ENCODE data around the gene YARS1. TPM values are rescaled to one million over a fixed set of nuclear protein-coding genes. Genes with fewer than 3 reads are reported as not detected.

Gene YARS1
- total and polyA plus RNA-seq, 2 donors: 41.7 to 64.2 TPM

DNA sequence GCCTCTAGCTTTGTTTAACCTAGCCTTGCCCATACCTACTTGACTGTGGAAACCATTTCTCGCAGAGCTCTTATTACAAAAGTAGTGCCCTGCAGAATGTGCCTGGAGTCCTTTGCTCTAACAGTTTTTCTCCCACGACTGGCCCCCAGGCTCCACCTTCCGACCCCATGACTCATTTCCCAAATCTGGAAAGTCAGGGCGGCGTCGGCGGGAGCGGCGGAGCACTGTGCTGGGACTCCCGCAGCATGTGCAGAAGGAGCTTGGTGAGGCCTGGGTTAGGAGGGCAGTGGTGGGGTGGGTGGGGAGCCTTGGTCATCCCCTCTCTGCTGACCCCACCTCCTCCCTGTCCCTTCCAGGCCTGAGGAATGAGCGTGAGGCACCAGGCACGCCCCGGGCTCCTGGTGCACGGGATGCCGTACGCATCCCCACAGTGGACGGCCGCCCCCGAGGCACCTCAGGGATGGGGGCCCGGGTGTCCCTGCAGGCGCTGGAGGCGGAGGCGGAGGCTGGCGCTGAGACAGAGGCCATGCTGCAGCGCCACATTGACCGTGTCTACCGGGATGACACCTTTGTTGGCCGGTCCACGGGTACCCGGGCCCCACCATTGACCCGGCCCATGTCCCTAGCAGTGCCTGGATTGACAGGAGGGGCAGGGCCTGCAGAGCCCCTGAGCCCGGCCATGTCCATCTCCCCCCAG lies 47.5 kb downstream of the YARS1 start:
- H3K4me1 ChIP-seq (ENCODE audit: control insufficient read depth in 2 of 2, insufficient read depth in 2 of 2, low read length in 2 of 2): peaks cover 0 to 23% of the 10 kb centered on the region in 2 donors
- no peaks in the 10 kb centered on the region for H3K9me3 ChIP-seq (ENCODE audit: control insufficient read depth in 2 of 2, insufficient read depth in 1 of 2, low read length in 1 of 2)
- no peak overlapping the region for H3K27ac ChIP-seq (ENCODE audit: low read depth in 1 of 2, low read length in 1 of 2)
- WGBS: 97% methylated on average over 32 of the region's 32 CpGs
- H3K36me3 ChIP-seq (ENCODE audit: control insufficient read depth in 2 of 2, insufficient read depth in 2 of 2, low read length in 1 of 2): peaks cover 9 to 17% of the 10 kb centered on the region in 2 donors
- no peak for DNase-seq (ENCODE audit: low read depth in 6 of 9, low spot score in 9 of 9)
- no peaks in the 10 kb centered on the region for H3K27me3 ChIP-seq (ENCODE audit: control insufficient read depth in 2 of 2, insufficient read depth in 1 of 2, low read length in 1 of 2)
- no peak overlapping the region for H3K4me3 ChIP-seq (ENCODE audit: low read length in 2 of 2)

DNA sequence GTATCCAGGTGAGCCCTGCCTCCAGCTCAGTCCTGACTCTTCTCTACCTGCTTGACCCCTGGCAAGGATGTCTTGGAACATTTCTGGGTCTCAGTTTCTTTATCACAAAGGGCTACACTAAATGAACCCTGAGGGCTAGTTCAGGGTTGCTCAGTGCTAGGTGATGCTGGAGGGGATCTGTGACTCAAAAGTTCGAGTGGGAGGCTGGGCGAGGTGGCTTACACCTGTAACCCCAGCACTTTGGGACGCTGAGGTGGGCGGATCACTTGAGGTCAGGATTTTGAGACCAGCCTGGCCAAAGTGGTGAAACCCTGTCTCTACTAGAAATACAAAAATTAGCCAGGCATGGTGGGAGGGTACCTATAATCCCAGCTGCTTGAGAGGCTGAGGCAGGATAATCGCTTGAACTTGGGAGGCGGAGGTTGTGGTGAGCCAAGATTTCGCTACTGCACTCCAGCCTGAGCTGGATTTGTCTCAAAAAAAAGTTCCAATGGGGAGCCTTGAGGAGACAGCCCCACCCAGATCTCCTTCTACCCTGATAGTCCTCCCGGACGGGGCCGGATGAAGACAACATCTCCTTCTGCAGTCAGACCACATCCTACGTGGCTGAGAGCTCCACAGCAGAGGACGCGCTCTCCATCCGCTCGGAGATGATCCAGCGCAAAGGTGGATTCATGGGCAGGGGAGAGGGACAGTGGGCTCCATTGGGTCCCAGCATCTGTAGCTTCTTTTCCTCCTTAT lies 48.9 kb downstream of the YARS1 start:
- peak overlapping the region in 1 of 2 donors; percentile 37 for H3K27ac ChIP-seq (ENCODE audit: low read depth in 1 of 2, low read length in 1 of 2)
- WGBS: 91% methylated on average over 16 of the region's 16 CpGs
- H3K27me3 ChIP-seq (ENCODE audit: control insufficient read depth in 2 of 2, insufficient read depth in 1 of 2, low read length in 1 of 2): no peaks in the 10 kb centered on the region
- peaks cover 0 to 27% of the 10 kb centered on the region in 2 donors for H3K4me1 ChIP-seq (ENCODE audit: control insufficient read depth in 2 of 2, insufficient read depth in 2 of 2, low read length in 2 of 2)
- H3K9me3 ChIP-seq (ENCODE audit: control insufficient read depth in 2 of 2, insufficient read depth in 1 of 2, low read length in 1 of 2): no peaks in the 10 kb centered on the region
- H3K36me3 ChIP-seq (ENCODE audit: control insufficient read depth in 2 of 2, insufficient read depth in 2 of 2, low read length in 1 of 2): peaks cover 0 to 5% of the 10 kb centered on the region in 2 donors
- H3K4me3 ChIP-seq (ENCODE audit: low read length in 2 of 2): no peak overlapping the region
- DNase-seq (ENCODE audit: low read depth in 6 of 9, low spot score in 9 of 9): no peak

DNA sequence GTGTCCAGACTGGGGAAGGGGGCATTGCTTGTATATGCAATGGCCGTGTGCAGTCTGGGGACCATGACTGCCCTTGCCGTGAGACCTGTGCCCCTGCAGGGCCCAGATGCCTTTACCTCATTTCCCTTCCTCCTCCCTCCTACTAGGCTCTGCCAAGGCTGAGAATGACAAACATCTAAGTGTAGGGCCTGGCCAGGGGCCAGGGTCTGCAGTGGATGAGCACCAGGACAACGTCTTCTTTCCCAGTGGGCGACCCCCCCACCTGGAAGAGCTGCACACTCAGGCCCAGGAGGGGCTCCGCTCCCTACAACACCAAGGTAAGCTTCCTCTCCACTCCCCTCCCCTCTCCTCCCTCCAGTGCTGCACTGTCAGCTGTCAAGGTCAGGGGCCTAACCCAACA lies 49.5 kb downstream of the YARS1 start:
- H3K4me1 ChIP-seq (ENCODE audit: control insufficient read depth in 2 of 2, insufficient read depth in 2 of 2, low read length in 2 of 2): peaks cover 0 to 27% of the 10 kb centered on the region in 2 donors
- H3K27ac ChIP-seq (ENCODE audit: low read depth in 1 of 2, low read length in 1 of 2): peak overlapping the region in 1 of 2 donors; percentile 37
- 69% methylated on average over 5 of the region's 5 CpGs for WGBS
- no peak overlapping the region for H3K4me3 ChIP-seq (ENCODE audit: low read length in 2 of 2)
- no peaks in the 10 kb centered on the region for H3K27me3 ChIP-seq (ENCODE audit: control insufficient read depth in 2 of 2, insufficient read depth in 1 of 2, low read length in 1 of 2)
- DNase-seq (ENCODE audit: low read depth in 6 of 9, low spot score in 9 of 9): no peak
- H3K36me3 ChIP-seq (ENCODE audit: control insufficient read depth in 2 of 2, insufficient read depth in 2 of 2, low read length in 1 of 2): no peaks in the 10 kb centered on the region
- H3K9me3 ChIP-seq (ENCODE audit: control insufficient read depth in 2 of 2, insufficient read depth in 1 of 2, low read length in 1 of 2): no peaks in the 10 kb centered on the region

DNA sequence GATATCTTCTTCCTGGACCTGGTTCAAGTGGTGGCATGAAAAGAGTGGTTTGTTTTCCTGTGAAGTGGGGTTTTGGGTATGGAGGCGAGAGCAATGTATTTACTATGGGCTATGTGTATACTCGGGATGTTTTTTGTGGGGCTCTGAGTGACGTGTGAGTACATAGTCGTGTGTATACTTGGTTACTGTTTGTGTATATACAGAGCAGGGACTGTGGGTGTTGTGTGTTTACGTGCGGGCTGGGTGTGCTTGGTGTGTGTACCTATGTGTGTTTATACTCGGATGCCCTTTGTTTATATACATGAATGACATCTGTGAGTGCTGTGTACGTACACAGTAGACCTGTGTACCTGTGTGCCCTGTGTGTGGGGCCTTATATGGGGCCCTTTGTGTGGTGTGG lies 50.0 kb downstream of the YARS1 start:
- WGBS: 96% methylated on average over 8 of the region's 8 CpGs
- H3K9me3 ChIP-seq (ENCODE audit: control insufficient read depth in 2 of 2, insufficient read depth in 1 of 2, low read length in 1 of 2): no peaks in the 10 kb centered on the region
- no peaks in the 10 kb centered on the region for H3K27me3 ChIP-seq (ENCODE audit: control insufficient read depth in 2 of 2, insufficient read depth in 1 of 2, low read length in 1 of 2)
- no peaks in the 10 kb centered on the region for H3K36me3 ChIP-seq (ENCODE audit: control insufficient read depth in 2 of 2, insufficient read depth in 2 of 2, low read length in 1 of 2)
- DNase-seq (ENCODE audit: low read depth in 6 of 9, low spot score in 9 of 9): no peak
- H3K4me3 ChIP-seq (ENCODE audit: low read length in 2 of 2): no peak overlapping the region
- peak overlapping the region in 1 of 2 donors; percentile 48 for H3K27ac ChIP-seq (ENCODE audit: low read depth in 1 of 2, low read length in 1 of 2)
- peaks cover 0 to 27% of the 10 kb centered on the region in 2 donors for H3K4me1 ChIP-seq (ENCODE audit: control insufficient read depth in 2 of 2, insufficient read depth in 2 of 2, low read length in 2 of 2)

DNA sequence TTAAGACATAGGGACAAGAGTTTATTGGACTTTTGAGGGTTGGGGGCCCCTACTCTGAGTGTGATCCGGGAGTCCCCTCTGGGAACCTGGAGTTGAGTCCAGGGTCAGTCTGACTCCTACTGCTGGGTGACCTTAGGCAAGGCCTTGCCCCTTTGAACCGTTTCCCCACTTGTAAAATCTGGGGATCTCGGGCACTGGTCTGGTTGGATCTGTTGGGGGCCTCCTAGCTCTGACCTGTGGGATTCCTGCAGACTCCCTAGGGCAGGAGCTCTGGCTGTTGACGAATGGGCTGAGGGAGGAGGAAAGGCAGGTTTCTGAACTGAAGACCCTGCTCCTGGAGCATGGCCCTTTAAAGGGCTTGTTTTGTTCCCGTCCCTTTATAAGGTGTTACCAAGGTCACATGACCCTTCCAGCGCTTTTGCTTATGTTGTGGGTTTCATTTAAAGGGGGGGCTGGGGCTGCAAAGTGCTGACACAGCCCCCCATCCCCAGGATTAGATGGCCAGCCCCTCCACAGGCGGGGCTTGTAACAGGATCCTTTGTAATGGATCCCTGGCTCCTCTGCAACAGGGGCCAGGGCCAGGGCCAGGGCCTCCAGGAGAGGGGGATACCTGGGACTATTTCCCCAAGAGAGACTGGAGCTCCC lies 50.7 kb downstream of the YARS1 start:
- no peaks in the 10 kb centered on the region for H3K36me3 ChIP-seq (ENCODE audit: control insufficient read depth in 2 of 2, insufficient read depth in 2 of 2, low read length in 1 of 2)
- H3K9me3 ChIP-seq (ENCODE audit: control insufficient read depth in 2 of 2, insufficient read depth in 1 of 2, low read length in 1 of 2): no peaks in the 10 kb centered on the region
- H3K27ac ChIP-seq (ENCODE audit: low read depth in 1 of 2, low read length in 1 of 2): no peak overlapping the region
- peak in 1 of 9 donors; percentile 40 for DNase-seq (ENCODE audit: low read depth in 6 of 9, low spot score in 9 of 9)
- H3K4me3 ChIP-seq (ENCODE audit: low read length in 2 of 2): no peak overlapping the region
- H3K4me1 ChIP-seq (ENCODE audit: control insufficient read depth in 2 of 2, insufficient read depth in 2 of 2, low read length in 2 of 2): peaks cover 0 to 31% of the 10 kb centered on the region in 2 donors
- 67% methylated on average over 7 of the region's 7 CpGs for WGBS
- H3K27me3 ChIP-seq (ENCODE audit: control insufficient read depth in 2 of 2, insufficient read depth in 1 of 2, low read length in 1 of 2): no peaks in the 10 kb centered on the region

DNA sequence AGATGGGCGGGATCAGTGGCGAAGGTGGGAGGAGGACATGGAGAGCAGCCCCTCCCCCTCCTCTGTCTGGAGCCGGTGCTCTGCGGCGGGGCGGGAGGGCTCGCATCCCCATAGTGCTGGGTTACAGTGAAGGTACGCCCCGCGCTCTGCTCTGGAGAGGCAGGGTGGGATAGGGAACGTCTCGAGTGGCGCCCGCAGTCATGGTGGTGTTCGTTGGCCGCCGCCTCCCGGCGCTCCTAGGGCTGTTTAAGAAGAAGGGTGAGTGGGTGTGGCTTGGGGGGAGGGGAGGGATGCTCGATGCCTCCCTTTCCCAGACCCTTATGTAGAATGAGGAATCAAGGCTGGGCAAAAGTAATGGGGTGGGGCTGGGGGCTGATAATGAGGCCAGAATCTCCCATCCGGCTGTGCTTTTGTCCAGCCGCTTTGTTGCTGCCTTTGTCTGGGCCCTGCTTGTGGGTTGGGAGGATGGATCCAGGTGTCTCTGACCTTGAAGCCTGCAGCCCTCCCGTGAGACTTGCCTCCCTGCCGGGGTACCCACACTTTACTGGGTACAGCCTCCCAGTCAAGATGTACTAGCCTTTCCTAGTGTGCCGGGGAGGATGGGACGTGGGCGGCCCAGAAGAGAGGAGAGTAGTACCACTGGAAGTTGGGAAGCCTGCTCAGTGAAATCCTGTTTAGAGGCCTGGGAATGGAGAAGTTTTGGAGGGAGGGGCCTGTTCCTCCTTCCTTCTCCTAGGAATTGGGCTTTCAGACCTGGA lies 51.4 kb downstream of the YARS1 start:
- Histone ChIP-seq H3K9me3 (ENCODE audit: control insufficient read depth in 2 of 2, insufficient read depth in 1 of 2, low read length in 1 of 2) (no peaks in the 10 kb centered on the region), H3K27ac (ENCODE audit: low read depth in 1 of 2, low read length in 1 of 2) (peak overlapping the region in 1 of 2 donors; percentile 48), H3K4me3 (ENCODE audit: low read length in 2 of 2) (no peak overlapping the region), H3K4me1 (ENCODE audit: control insufficient read depth in 2 of 2, insufficient read depth in 2 of 2, low read length in 2 of 2) (peaks cover 6 to 38% of the 10 kb centered on the region in 2 donors), H3K36me3 (ENCODE audit: control insufficient read depth in 2 of 2, insufficient read depth in 2 of 2, low read length in 1 of 2) (no peaks in the 10 kb centered on the region), H3K27me3 (ENCODE audit: control insufficient read depth in 2 of 2, insufficient read depth in 1 of 2, low read length in 1 of 2) (no peaks in the 10 kb centered on the region)
- no peak for DNase-seq (ENCODE audit: low read depth in 6 of 9, low spot score in 9 of 9)
- 97% methylated on average over 27 of the region's 27 CpGs for WGBS

DNA sequence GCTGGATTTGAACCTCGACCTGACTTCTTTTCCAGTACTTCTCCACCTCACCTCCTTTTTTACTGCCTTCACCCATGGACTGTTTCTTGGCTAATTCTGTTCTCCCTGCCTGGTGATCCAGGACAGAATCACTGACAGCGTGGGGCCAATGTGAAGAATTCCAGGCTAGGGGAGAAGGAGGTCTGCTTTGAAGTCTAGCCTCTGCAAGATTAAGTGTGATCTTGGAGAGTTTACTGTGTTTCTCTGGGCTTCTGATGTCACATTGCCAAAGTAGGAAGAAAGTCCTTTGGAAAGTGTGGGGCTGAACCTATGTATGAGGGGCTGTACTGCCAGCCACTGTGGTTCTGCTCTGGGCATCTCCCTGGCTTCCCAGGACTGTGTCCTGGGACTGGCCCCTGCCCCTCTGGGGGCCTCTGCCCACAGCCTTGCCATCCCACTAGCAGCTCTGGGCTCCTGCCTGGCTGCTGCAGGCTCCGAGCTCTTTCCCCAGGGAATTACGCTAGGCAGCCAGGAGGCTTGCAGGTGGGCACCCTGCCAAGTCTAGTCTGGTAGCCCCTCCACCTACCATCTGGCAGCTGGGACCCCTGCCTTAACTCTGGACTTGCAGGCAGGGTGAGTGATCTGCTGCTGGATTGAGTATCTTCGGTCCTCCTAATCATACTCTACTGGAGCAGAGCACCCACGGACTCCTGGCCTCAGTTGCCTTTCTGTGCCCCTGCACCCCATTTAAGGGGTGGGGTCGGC lies 52.2 kb downstream of the YARS1 start:
- Histone ChIP-seq H3K27me3 (ENCODE audit: control insufficient read depth in 2 of 2, insufficient read depth in 1 of 2, low read length in 1 of 2) (no peaks in the 10 kb centered on the region), H3K36me3 (ENCODE audit: control insufficient read depth in 2 of 2, insufficient read depth in 2 of 2, low read length in 1 of 2) (no peaks in the 10 kb centered on the region), H3K4me1 (ENCODE audit: control insufficient read depth in 2 of 2, insufficient read depth in 2 of 2, low read length in 2 of 2) (peaks cover 6 to 46% of the 10 kb centered on the region in 2 donors), H3K4me3 (ENCODE audit: low read length in 2 of 2) (no peak overlapping the region), H3K27ac (ENCODE audit: low read depth in 1 of 2, low read length in 1 of 2) (no peak overlapping the region), H3K9me3 (ENCODE audit: control insufficient read depth in 2 of 2, insufficient read depth in 1 of 2, low read length in 1 of 2) (no peaks in the 10 kb centered on the region)
- WGBS: 92% methylated on average over 7 of the region's 7 CpGs
- DNase-seq (ENCODE audit: low read depth in 6 of 9, low spot score in 9 of 9): no peak

DNA sequence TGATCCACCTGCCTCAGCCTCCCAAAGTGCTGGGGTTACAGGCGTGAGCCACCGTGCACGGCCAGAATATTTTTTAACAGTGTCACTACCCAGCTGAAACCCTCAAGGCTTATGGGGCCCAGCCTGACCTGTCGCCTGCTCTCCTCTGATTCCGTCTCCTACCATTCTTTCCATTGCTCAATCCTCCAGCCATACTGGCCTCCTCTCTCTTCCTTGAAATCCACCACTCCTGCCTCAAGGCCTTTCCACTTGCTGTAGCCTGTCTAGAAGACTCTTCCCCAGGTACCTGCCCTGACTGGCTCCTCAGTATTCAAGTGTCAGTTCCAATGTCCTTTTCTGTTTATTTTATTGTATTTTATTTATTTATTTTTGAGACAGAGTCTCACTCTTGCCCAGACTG lies 53.9 kb downstream of the YARS1 start:
- no peak overlapping the region for H3K27ac ChIP-seq (ENCODE audit: low read depth in 1 of 2, low read length in 1 of 2)
- H3K4me3 ChIP-seq (ENCODE audit: low read length in 2 of 2): no peak overlapping the region
- H3K4me1 ChIP-seq (ENCODE audit: control insufficient read depth in 2 of 2, insufficient read depth in 2 of 2, low read length in 2 of 2): peaks cover 9 to 64% of the 10 kb centered on the region in 2 donors
- no peaks in the 10 kb centered on the region for H3K36me3 ChIP-seq (ENCODE audit: control insufficient read depth in 2 of 2, insufficient read depth in 2 of 2, low read length in 1 of 2)
- H3K9me3 ChIP-seq (ENCODE audit: control insufficient read depth in 2 of 2, insufficient read depth in 1 of 2, low read length in 1 of 2): no peaks in the 10 kb centered on the region
- no peak for DNase-seq (ENCODE audit: low read depth in 6 of 9, low spot score in 9 of 9)
- no peaks in the 10 kb centered on the region for H3K27me3 ChIP-seq (ENCODE audit: control insufficient read depth in 2 of 2, insufficient read depth in 1 of 2, low read length in 1 of 2)
- 97% methylated on average over 5 of the region's 5 CpGs for WGBS
